H1 (cell line): ENCODE results near the gene NAALADL1. TPM values are rescaled to one million over a fixed set of nuclear protein-coding genes. Genes with fewer than 3 reads are reported as not detected.

Experiments
- CTCF ChIA-PET: fragments of 300-600 bp; sonication (Branson Sonifier 250); formaldehyde crosslinking; loops from one replicate; lab custom pipeline; 2021; ENCODE audit not compliant: partially characterized antibody; lab: Charles Lee
- POLR2A ChIA-PET: fragments of 300-600 bp; sonication (Branson Sonifier 250); formaldehyde crosslinking; loops from one replicate; lab custom pipeline; 2021; ENCODE audit warnings: inconsistent platforms; ENCODE audit not compliant: partially characterized antibody; lab: Charles Lee
- DNase-seq, 2 experiments: peaks; one replicate each; pipeline versions ENCODE4 v3.0.0 to v3.0.0-alpha.2; 2010 to 2022; ENCODE audit warnings: low spot score in 2 of 2, low read depth in 1 of 2, mixed read lengths in 1 of 2
- FAIRE-seq: peaks from 2 replicates; lab custom pipeline; 2011; peaks lifted over from hg19 to GRCh38; lab: Jason Lieb, UNC
- H2AFZ ChIP-seq: 2 replicates; pipeline ENCODE4 v1.8.1; 2012; ENCODE audit warnings: low read length, inconsistent platforms
- H2AK5ac ChIP-seq: 2 replicates; pipeline ENCODE4 v1.6.1; 2013; ENCODE audit warnings: low read depth, low read length
- H2BK120ac ChIP-seq: replicated peaks from 2 replicates; pipeline ENCODE3; 2013; ENCODE audit warnings: low read depth, low read length, inconsistent platforms
- H2BK12ac ChIP-seq: 2 replicates; pipeline ENCODE4 v1.6.1; 2013; ENCODE audit warnings: low read depth, low read length
- H2BK15ac ChIP-seq: 2 replicates; pipeline ENCODE4 v1.6.1; 2013; ENCODE audit warnings: low read length
- H2BK20ac ChIP-seq: 2 replicates; pipeline ENCODE4 v1.6.1; 2013; ENCODE audit warnings: low read length
- H2BK5ac ChIP-seq: 2 replicates; pipeline ENCODE4 v1.6.1; 2013; ENCODE audit warnings: low read depth, low read length
- H3K14ac ChIP-seq: 2 replicates; pipeline ENCODE4 v1.6.1; 2013; ENCODE audit warnings: inconsistent platforms; ENCODE audit not compliant: insufficient read length
- H3K18ac ChIP-seq: 2 replicates; pipeline ENCODE4 v1.6.1; 2013; ENCODE audit warnings: low read length; ENCODE audit errors: extremely low read depth
- H3K23ac ChIP-seq: 2 replicates; pipeline ENCODE4 v1.6.1; 2013; ENCODE audit warnings: inconsistent platforms; ENCODE audit not compliant: insufficient read length
- H3K23me2 ChIP-seq: 2 replicates; pipeline ENCODE4 v1.6.1; 2013; ENCODE audit warnings: low read depth, low read length
- H3K27ac ChIP-seq: 2 replicates; pipeline ENCODE4 v1.6.1; 2011; ENCODE audit warnings: low read depth, low read length, inconsistent platforms
- H3K27me3 ChIP-seq, 4 experiments: replicated peaks in 1 of 4; 1 replicate in 1 of 4; 2 replicates in 3 of 4; pipeline versions ENCODE4 v1.6.1 to v1.8.1; 2011 to 2013; ENCODE audit warnings: low read length in 3 of 4, mild to moderate bottlenecking in 3 of 4, inconsistent platforms in 2 of 4, mixed read lengths in 2 of 4, moderate library complexity in 1 of 4; ENCODE audit not compliant: control insufficient read depth in 3 of 4, insufficient read depth in 3 of 4; ENCODE audit errors: extremely low read depth in 1 of 4
- H3K36me3 ChIP-seq, 4 experiments: 2 replicates each; pipeline versions ENCODE4 v1.6.1 to v1.8.1; 2011 to 2013; ENCODE audit warnings: mild to moderate bottlenecking in 4 of 4, low read length in 3 of 4, moderate library complexity in 2 of 4, control low read depth in 1 of 4, inconsistent platforms in 1 of 4; ENCODE audit not compliant: insufficient read depth in 4 of 4, control insufficient read depth in 2 of 4
- H3K4ac ChIP-seq: replicated peaks from 2 replicates; pipeline ENCODE3; 2013; ENCODE audit warnings: low read length, low read depth, mixed read lengths, inconsistent platforms; ENCODE audit not compliant: insufficient read length
- H3K4me1 ChIP-seq, 4 experiments: replicated peaks in 1 of 4; 1 replicate in 1 of 4; 2 replicates in 3 of 4; pipeline versions ENCODE4 v1.6.1 to v1.8.1; 2011 to 2013; ENCODE audit warnings: low read length in 3 of 4, inconsistent platforms in 2 of 4, mixed read lengths in 1 of 4; ENCODE audit not compliant: insufficient read depth in 4 of 4, control insufficient read depth in 3 of 4
- H3K4me2 ChIP-seq, 2 experiments: 2 replicates each; pipeline versions ENCODE4 v1.6.1 to v1.8.1; 2011 to 2013; ENCODE audit warnings: low read depth in 2 of 2, low read length in 2 of 2, control low read depth in 1 of 2, inconsistent platforms in 1 of 2, mild to moderate bottlenecking in 1 of 2; ENCODE audit not compliant: insufficient read depth in 1 of 2
- H3K4me3 ChIP-seq, 4 experiments: fragments of 200-600, 300-600 bp in 1 of 4; sonication (generic), shearing (Covaris generic), sonication (Bioruptor Twin) in 1 of 4; 2 replicates each; pipeline versions ENCODE4 v1.5.1 to v1.8.1; 2011 to 2016; ENCODE audit warnings: low read length in 4 of 4, low read depth in 3 of 4, control low read depth in 2 of 4, inconsistent platforms in 2 of 4, mild to moderate bottlenecking in 2 of 4, mixed read lengths in 1 of 4, moderate library complexity in 1 of 4; ENCODE audit not compliant: insufficient read depth in 2 of 4; ENCODE audit errors: extremely low read depth in 1 of 4
- H3K56ac ChIP-seq: replicated peaks from 2 replicates; pipeline ENCODE3; 2013; ENCODE audit warnings: low read depth, mild to moderate bottlenecking, mixed read lengths, low read length, inconsistent platforms; ENCODE audit not compliant: insufficient read length
- H3K79me1 ChIP-seq: 2 replicates; pipeline ENCODE4 v1.6.1; 2013; ENCODE audit warnings: low read depth, low read length, control low read depth
- H3K79me2 ChIP-seq, 2 experiments: 2 replicates each; pipeline versions ENCODE4 v1.6.1 to v1.8.1; 2012 to 2013; ENCODE audit warnings: low read length in 2 of 2, mild to moderate bottlenecking in 2 of 2, inconsistent platforms in 1 of 2; ENCODE audit not compliant: insufficient read depth in 2 of 2, control insufficient read depth in 1 of 2
- H3K9ac ChIP-seq, 4 experiments: replicated peaks in 1 of 4; 1 replicate in 1 of 4; 2 replicates in 3 of 4; pipeline versions ENCODE4 v1.6.1 to v1.8.1; 2011 to 2013; ENCODE audit warnings: low read depth in 3 of 4, low read length in 3 of 4, control low read depth in 2 of 4, mild to moderate bottlenecking in 2 of 4, moderate library complexity in 2 of 4, inconsistent platforms in 1 of 4; ENCODE audit errors: extremely low read depth in 1 of 4
- H3K9me3 ChIP-seq, 2 experiments: 2 replicates each; pipeline versions ENCODE4 v1.6.1 to v1.8.1; 2012 to 2013; ENCODE audit warnings: mild to moderate bottlenecking in 2 of 2, moderate library complexity in 2 of 2, control low read depth in 1 of 2, inconsistent platforms in 1 of 2, low read depth in 1 of 2, low read length in 1 of 2, mixed read lengths in 1 of 2; ENCODE audit not compliant: insufficient read depth in 2 of 2
- H4K20me1 ChIP-seq, 2 experiments: replicated peaks in 1 of 2; 2 replicates each; pipeline versions ENCODE3 to v1.8.1; 2011 to 2013; ENCODE audit warnings: inconsistent platforms in 2 of 2, low read length in 2 of 2, mild to moderate bottlenecking in 1 of 2; ENCODE audit not compliant: insufficient read depth in 2 of 2, control insufficient read depth in 1 of 2
- H4K5ac ChIP-seq: 2 replicates; pipeline ENCODE4 v1.6.1; 2013; ENCODE audit warnings: low read length, low read depth, mixed read lengths, inconsistent platforms; ENCODE audit not compliant: insufficient read length
- H4K8ac ChIP-seq: 2 replicates; pipeline ENCODE4 v1.8.0; 2013; ENCODE audit warnings: mild to moderate bottlenecking, moderate library complexity, low read length, inconsistent platforms; ENCODE audit not compliant: insufficient read depth; ENCODE audit errors: extremely low read depth
- H4K91ac ChIP-seq: replicated peaks from 2 replicates; pipeline ENCODE3; 2013; ENCODE audit warnings: low read length, mixed read lengths, inconsistent platforms; ENCODE audit not compliant: insufficient read length
- BACH1 ChIP-seq: IDR thresholded peaks from 2 replicates; pipeline ENCODE4 v1.6.1; 2012; ENCODE audit warnings: low read length, improper control_type of control experiment
- WGBS, 2 experiments: shearing (Covaris generic) in 1 of 2; methylation state at CpG; one replicate each; pipeline versions ENCODE4 v1.1.6 to v1.1.7; 2013 to 2015; ENCODE audit warnings: low lambda C conversion rate in 2 of 2, mixed read lengths in 2 of 2, inconsistent platforms in 1 of 2, low coverage in 1 of 2, missing lambda C conversion rate in 1 of 2; ENCODE audit not compliant: insufficient replicate concordance in 2 of 2, insufficient coverage in 1 of 2, insufficient read length in 1 of 2; ENCODE audit errors: extremely low coverage in 1 of 2, missing lambda C conversion rate in 1 of 2; 5-methylcytosine and 5-hydroxymethylcytosine counted together
- polyA plus RNA-seq, 7 experiments: library from polyadenylated mRNA; depleted of rRNA in 3 of 7; stranded (reverse) in 5 of 7; unstranded in 2 of 7; fragments of >200 nt in 5 of 7; fragments of 200-250 nt in 2 of 7; gene quantifications; 1 replicate in 5 of 7; 2 replicates in 1 of 7; 4 replicates in 1 of 7; pipeline versions ENCODE4 v1.2.1 to v1.2.3, GENCODE V29; 2011 to 2013; ENCODE audit warnings: missing spikeins in 2 of 7, mixed read lengths in 2 of 7
- total RNA-seq: library from RNA; stranded (reverse); fragmentation: NEBNext Ultra II Directional; extraction: Animal tissue kit (Norgen Biotek cat#: 25700); gene quantifications from 2 replicates; pipeline ENCODE4 v1.2.1, GENCODE V29; 2021

The NAALADL1 gene
- total and polyA plus RNA-seq, 2 of the 8 experiments (the other 6 are each of a cell fraction or from before 2014, with no cell fraction given) = 7.5 to 9.9 TPM

- no peak for DNase-seq
- H2BK15ac ChIP-seq = no peak overlapping the region
- no peak overlapping the region for H3K23ac ChIP-seq
- H2BK20ac ChIP-seq = no peak overlapping the region
- no peak overlapping the region for H4K91ac ChIP-seq
- TF ChIP-seq BACH1 = no peak
- TF ChIP-seq, all 59 proteins: peak for 0
- Histone ChIP-seq H3K79me2 (peaks cover 0 to 16% of the 10 kb centered on the region in 2 experiments; a peak in 2 of 4 replicates), H3K4me3 (no peak overlapping the region), H4K20me1 (peaks cover 11 to 13% of the 10 kb centered on the region in 2 experiments), H3K9ac (no peak overlapping the region; a peak in 1 of 7 replicates), H3K56ac (no peak overlapping the region), H3K4me1 (peaks cover 0 to 5% (median 2%) of the 10 kb centered on the region in 4 experiments; a peak in 5 of 7 replicates), H2BK12ac (no peak overlapping the region), H3K36me3 (peaks cover 3 to 12% (median 6%) of the 10 kb centered on the region in 4 experiments; a peak in 4 of 8 replicates), H2BK120ac (no peak overlapping the region), H3K79me1 (peaks cover 2% of the 10 kb centered on the region), H3K9me3 (no peaks in the 10 kb centered on the region), H2AFZ (no peak overlapping the region), H3K18ac (no peak overlapping the region), H3K23me2 (no peaks in the 10 kb centered on the region; the same call in 1 of the 2 replicates), H3K27ac (no peak overlapping the region), H3K14ac (no peak overlapping the region), H2AK5ac (no peak overlapping the region), H4K8ac (no peak overlapping the region), H3K4me2 (peak overlapping the region in 1 of 2 experiments; percentile 63; a peak in 1 of 4 replicates), H2BK5ac (no peak overlapping the region), H4K5ac (no peak overlapping the region), H3K4ac (no peak overlapping the region), H3K27me3 (peaks cover 0 to 1% (median under 1%) of the 10 kb centered on the region in 4 experiments; a peak in 2 of 7 replicates)
- ChIA-PET POLR2A (interaction anchor here (0.8 to 3.5 kb wide), 8 partner anchors 11 to 75 kb away, joined by 3 to 9 read pairs (median 3); partner anchors contain the start of genes ARL2 and ZNHIT2), CTCF (interaction anchor here (0.6 to 1.6 kb wide), 5 partner anchors 10 to 127 kb away, joined by 3 to 5 read pairs (median 3); no protein-coding TSS in a partner anchor)
- FAIRE-seq = no peak
- 90% methylated on average over 6 of the region's 6 CpGs; no CpG with 5 or more reads in 1 of the 2 experiments for WGBS, 2 experiments
These were observed 15.5 kb downstream of the NAALADL1 start for GRCh38 chr11:65042891-65043290.
